MM.1S (cell line): ENCODE results near the gene ZDHHC13.

ENCODE experiments used
- DNase-seq: peaks from one replicate; pipeline ENCODE4 v3.0.0-alpha.2; 2015
- H2AFZ ChIP-seq: fragments of 300-600 bp; sonication (generic); 2 replicates; pipeline ENCODE4 v1.6.0; 2016; ENCODE audit warnings: antibody characterized with exemption, low read length
- H3F3A ChIP-seq: fragments of 300-600 bp; sonication (generic); 2 replicates; pipeline ENCODE4 v1.6.1; 2016; ENCODE audit warnings: mild to moderate bottlenecking, antibody characterized with exemption, low read length, moderate library complexity, mixed read lengths; ENCODE audit not compliant: insufficient read depth
- H3K27ac ChIP-seq: fragments of 300-600 bp; sonication (generic); 2 replicates; pipeline ENCODE4 v1.5.1; 2016; ENCODE audit warnings: mild to moderate bottlenecking, low read length
- H3K27me3 ChIP-seq: fragments of 300-600 bp; sonication (generic); replicated peaks from 2 replicates; pipeline ENCODE4 v1.6.0; 2016; ENCODE audit warnings: low read length; ENCODE audit not compliant: insufficient read depth
- H3K36me3 ChIP-seq: fragments of 300-600 bp; sonication (generic); replicated peaks from 2 replicates; pipeline ENCODE4 v1.6.1; 2016; ENCODE audit warnings: mild to moderate bottlenecking, low read length, mixed read lengths; ENCODE audit not compliant: insufficient read depth
- H3K4me1 ChIP-seq: fragments of 300-600 bp; sonication (generic); 2 replicates; pipeline ENCODE4 v1.6.1; 2016; ENCODE audit warnings: low read length, mixed read lengths
- H3K4me2 ChIP-seq: fragments of 300-600 bp; sonication (generic); 2 replicates; pipeline ENCODE4 v1.6.0; 2016; ENCODE audit warnings: low read depth, low read length
- H3K4me3 ChIP-seq: fragments of 300-600 bp; sonication (generic); 2 replicates; pipeline ENCODE4 v1.5.1; 2016; ENCODE audit warnings: low read length, mixed read lengths
- H3K79me2 ChIP-seq: fragments of 300-600 bp; sonication (generic); 2 replicates; pipeline ENCODE4 v1.6.1; 2016; ENCODE audit warnings: mixed run types, low read length, mixed read lengths
- H3K9ac ChIP-seq: fragments of 300-600 bp; sonication (generic); 2 replicates; pipeline ENCODE4 v1.6.1; 2016; ENCODE audit warnings: low read length, mixed read lengths
- H3K9me2 ChIP-seq: fragments of 300-600 bp; sonication (generic); replicated peaks from 2 replicates; pipeline ENCODE4 v1.6.1; 2016; ENCODE audit warnings: mild to moderate bottlenecking, low read length, mixed read lengths; ENCODE audit not compliant: insufficient read depth
- H3K9me3 ChIP-seq: fragments of 300-600 bp; sonication (generic); replicated peaks from 2 replicates; pipeline ENCODE4 v1.6.1; 2016; ENCODE audit warnings: mild to moderate bottlenecking, low read length, mixed read lengths; ENCODE audit not compliant: insufficient read depth
- H4K20me1 ChIP-seq: fragments of 300-600 bp; sonication (generic); 2 replicates; pipeline ENCODE4 v1.6.1; 2016; ENCODE audit warnings: mild to moderate bottlenecking, low read length, moderate library complexity, mixed read lengths; ENCODE audit not compliant: insufficient read depth
- EZH2 ChIP-seq: fragments of 300-600 bp; sonication (generic); optimal IDR thresholded peaks from 2 replicates; pipeline ENCODE3; 2017; ENCODE audit warnings: low read depth, mild to moderate bottlenecking, antibody characterized with exemption, low read length, mixed read lengths
- EZH2phosphoT487 ChIP-seq: fragments of 300-600 bp; sonication (generic); IDR thresholded peaks from 2 replicates; pipeline ENCODE4 v1.6.1; 2018; ENCODE audit warnings: antibody characterized with exemption, low read length
- TF ChIP-seq, protein P1 (sequence below): fragments of 300-600 bp; sonication (generic); IDR thresholded peaks from 2 replicates; pipeline ENCODE4 v1.5.1; 2016; ENCODE audit warnings: antibody characterized with exemption, low read length, mixed read lengths

The ZDHHC13 gene

DNA sequence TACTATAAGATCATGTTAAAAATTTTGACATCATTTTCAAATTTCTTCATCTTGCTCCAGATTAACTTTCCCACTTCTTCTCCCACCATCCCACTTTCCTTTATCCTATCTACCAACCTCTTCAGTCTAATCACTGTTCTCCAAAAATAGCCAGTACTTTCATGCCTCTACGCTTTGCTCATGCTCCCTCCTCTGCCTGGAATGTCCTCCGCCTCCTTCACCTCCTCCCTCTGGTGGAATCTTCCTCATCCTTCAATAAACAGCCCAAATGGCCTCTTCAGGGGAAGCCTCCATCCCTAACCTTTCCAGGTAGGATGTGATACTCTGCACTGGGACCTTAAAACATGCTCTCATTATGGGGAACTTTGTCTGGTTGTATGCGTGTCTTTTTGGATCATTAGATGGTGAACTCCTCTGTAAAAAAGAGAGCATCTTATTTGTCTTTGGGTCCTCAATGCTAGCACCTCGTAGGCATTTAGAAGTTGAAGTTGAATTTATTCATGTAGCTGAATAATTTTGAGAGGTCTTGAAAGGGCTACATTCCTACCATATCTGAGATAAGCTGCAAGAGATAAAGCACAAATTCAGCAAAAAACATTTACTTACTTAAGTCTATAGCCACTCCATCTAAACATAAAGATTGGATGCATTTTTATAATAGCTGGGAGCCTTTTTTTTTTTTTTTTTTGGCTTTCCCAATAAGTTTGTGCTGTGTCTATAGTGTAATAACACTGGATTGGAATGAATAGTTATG lies 92.8 kb downstream of the ZDHHC13 start:
- H3K79me2 ChIP-seq = no peaks in the 10 kb centered on the region
- no peaks in the 10 kb centered on the region for H3K9me2 ChIP-seq
- H3K4me1 ChIP-seq = no peaks in the 10 kb centered on the region
- H3F3A ChIP-seq = no peaks in the 10 kb centered on the region
- no peaks in the 10 kb centered on the region for H4K20me1 ChIP-seq
- H3K27ac ChIP-seq = no peak overlapping the region
- no peaks in the 10 kb centered on the region for H3K36me3 ChIP-seq
- TF ChIP-seq, protein P1, sequence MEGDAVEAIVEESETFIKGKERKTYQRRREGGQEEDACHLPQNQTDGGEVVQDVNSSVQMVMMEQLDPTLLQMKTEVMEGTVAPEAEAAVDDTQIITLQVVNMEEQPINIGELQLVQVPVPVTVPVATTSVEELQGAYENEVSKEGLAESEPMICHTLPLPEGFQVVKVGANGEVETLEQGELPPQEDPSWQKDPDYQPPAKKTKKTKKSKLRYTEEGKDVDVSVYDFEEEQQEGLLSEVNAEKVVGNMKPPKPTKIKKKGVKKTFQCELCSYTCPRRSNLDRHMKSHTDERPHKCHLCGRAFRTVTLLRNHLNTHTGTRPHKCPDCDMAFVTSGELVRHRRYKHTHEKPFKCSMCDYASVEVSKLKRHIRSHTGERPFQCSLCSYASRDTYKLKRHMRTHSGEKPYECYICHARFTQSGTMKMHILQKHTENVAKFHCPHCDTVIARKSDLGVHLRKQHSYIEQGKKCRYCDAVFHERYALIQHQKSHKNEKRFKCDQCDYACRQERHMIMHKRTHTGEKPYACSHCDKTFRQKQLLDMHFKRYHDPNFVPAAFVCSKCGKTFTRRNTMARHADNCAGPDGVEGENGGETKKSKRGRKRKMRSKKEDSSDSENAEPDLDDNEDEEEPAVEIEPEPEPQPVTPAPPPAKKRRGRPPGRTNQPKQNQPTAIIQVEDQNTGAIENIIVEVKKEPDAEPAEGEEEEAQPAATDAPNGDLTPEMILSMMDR = no peak
- TF ChIP-seq EZH2phosphoT487 (no peak), EZH2 (no peak)
- no peak overlapping the region for H2AFZ ChIP-seq
- DNase-seq = no peak
- H3K4me2 ChIP-seq = no peak overlapping the region
- no peaks in the 10 kb centered on the region for H3K9me3 ChIP-seq
- no peak overlapping the region for H3K9ac ChIP-seq
- H3K27me3 ChIP-seq = no peaks in the 10 kb centered on the region
- H3K4me3 ChIP-seq = no peak overlapping the region

DNA sequence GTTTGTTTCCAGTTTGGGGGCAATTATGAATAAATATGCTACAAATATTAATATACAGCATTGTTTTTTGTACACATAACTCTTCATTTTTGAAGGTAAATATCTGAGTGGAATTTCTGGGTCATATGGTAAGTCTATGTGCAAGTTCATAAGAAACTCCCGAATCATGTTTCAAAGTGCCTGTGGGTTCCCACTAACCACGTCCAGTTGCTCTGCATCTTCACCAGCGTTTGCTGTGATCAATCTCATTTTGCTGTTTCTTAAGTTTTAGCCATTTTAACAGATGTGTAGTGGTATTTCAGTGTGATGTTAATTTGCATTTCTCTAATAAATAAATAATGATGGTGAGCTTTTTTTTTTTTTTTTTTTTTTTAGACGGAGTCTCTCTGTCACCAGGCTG lies 99.1 kb downstream of the ZDHHC13 start:
- Histone ChIP-seq H4K20me1 (no peaks in the 10 kb centered on the region), H3K4me3 (no peak overlapping the region), H3K9ac (no peak overlapping the region), H3K4me1 (no peaks in the 10 kb centered on the region), H3F3A (no peaks in the 10 kb centered on the region), H3K36me3 (no peaks in the 10 kb centered on the region), H3K9me3 (no peaks in the 10 kb centered on the region), H2AFZ (no peak overlapping the region), H3K27ac (no peak overlapping the region), H3K27me3 (no peaks in the 10 kb centered on the region), H3K4me2 (no peak overlapping the region), H3K79me2 (no peaks in the 10 kb centered on the region), H3K9me2 (no peaks in the 10 kb centered on the region)
- no peak for DNase-seq
- TF ChIP-seq, protein P1 = no peak
- TF ChIP-seq EZH2phosphoT487 (no peak), EZH2 (no peak)

DNA sequence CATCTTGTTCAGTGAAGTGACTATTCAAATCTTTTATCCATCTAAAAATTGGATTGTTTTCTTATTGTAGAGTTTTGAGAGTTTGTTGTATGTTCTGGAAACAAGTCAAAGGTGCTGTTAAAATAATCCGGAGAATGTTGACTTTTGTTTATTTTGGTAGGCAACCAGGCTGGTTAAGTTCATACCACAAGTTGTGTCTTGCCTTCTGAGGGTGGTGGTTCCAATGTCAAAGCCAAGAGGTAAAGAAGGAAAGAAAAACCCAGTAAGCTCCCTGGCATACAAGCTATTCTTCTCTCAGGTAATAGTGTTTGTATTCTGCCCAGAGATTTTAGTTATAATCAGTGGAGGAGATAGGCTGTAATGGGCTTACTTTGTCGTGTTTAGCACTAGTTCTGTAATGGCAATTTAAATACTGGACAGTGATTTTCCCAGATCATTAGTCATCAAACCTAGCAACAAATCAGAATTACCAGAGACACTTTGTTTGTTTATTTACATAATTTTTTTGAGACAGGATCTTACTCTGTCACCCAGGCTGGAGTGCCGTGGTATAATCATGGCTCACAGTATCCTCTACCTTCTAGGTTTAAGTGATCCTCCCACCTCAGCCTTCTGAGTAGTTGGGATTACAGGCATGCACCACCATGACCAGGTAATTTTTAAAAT lies 99.9 kb downstream of the ZDHHC13 start:
- H3K27me3 ChIP-seq = no peaks in the 10 kb centered on the region
- H3K4me3 ChIP-seq = no peak overlapping the region
- H3K36me3 ChIP-seq = no peaks in the 10 kb centered on the region
- TF ChIP-seq, protein P1 = no peak
- TF ChIP-seq EZH2phosphoT487 = no peak
- no peak for TF ChIP-seq EZH2
- DNase-seq = no peak
- H3K9ac ChIP-seq = no peak overlapping the region
- H3K27ac ChIP-seq = no peak overlapping the region
- no peaks in the 10 kb centered on the region for H3K4me1 ChIP-seq
- H4K20me1 ChIP-seq = no peaks in the 10 kb centered on the region
- H2AFZ ChIP-seq = no peak overlapping the region
- H3F3A ChIP-seq = no peaks in the 10 kb centered on the region
- H3K79me2 ChIP-seq = no peaks in the 10 kb centered on the region
- H3K9me3 ChIP-seq = no peaks in the 10 kb centered on the region
- no peak overlapping the region for H3K4me2 ChIP-seq
- no peaks in the 10 kb centered on the region for H3K9me2 ChIP-seq
